Transverse colon (tissue), 4 donors: Measurements from ENCODE around the gene ZNHIT3. TPM values are rescaled to one million over a fixed set of nuclear protein-coding genes. Genes with fewer than 3 reads are reported as not detected.

Source experiments
- DNase-seq: peaks from one replicate; pipeline ENCODE4 v3.0.0-alpha.2; 2019
- H3K27ac ChIP-seq, 4 donors: fragments of 200-600 bp; sonication (generic); 2 replicates each; pipeline ENCODE4 v1.5.1; 2016 to 2018; ENCODE audit warnings: inconsistent platforms in 4 of 4
- H3K27me3 ChIP-seq: fragments of 200-600 bp; sonication (generic); 2 replicates; pipeline ENCODE4 v1.5.1; 2017; ENCODE audit warnings: inconsistent platforms
- H3K36me3 ChIP-seq, 4 donors: fragments of 200-600 bp; sonication (generic); 2 replicates each; pipeline ENCODE4 v1.5.1; 2017 to 2019; ENCODE audit warnings: inconsistent platforms in 4 of 4
- H3K4me1 ChIP-seq, 4 donors: fragments of 200-600 bp; sonication (generic); 2 replicates each; pipeline ENCODE4 v1.5.1; 2017 to 2020; ENCODE audit warnings: inconsistent platforms in 4 of 4
- H3K4me3 ChIP-seq, 4 donors: fragments of 200-600 bp; sonication (generic); 1 replicate in 1 of 4; 2 replicates in 3 of 4; pipeline versions ENCODE4 v1.5.1 to v1.6.1; 2017 to 2019; ENCODE audit warnings: inconsistent platforms in 4 of 4
- H3K9me3 ChIP-seq, 2 donors: fragments of 200-600 bp; sonication (generic); 2 replicates each; pipeline ENCODE4 v1.5.1; 2017 to 2019; ENCODE audit warnings: inconsistent platforms in 2 of 2
- EP300 ChIP-seq: sonication (generic); formaldehyde crosslinking; IDR thresholded peaks from one replicate; pipeline ENCODE4 v1.6.1; 2017; ENCODE audit warnings: antibody characterized with exemption, low read depth
- POLR2A ChIP-seq: fragments of 450-650 bp; IDR thresholded peaks from one replicate; pipeline ENCODE4 v1.6.1; 2016; ENCODE audit warnings: antibody characterized with exemption, mild to moderate bottlenecking, moderate library complexity
- POLR2AphosphoS5 ChIP-seq, 3 donors: sonication (generic); formaldehyde crosslinking; IDR thresholded peaks; one replicate each; pipeline ENCODE4 v1.6.1; 2016; ENCODE audit warnings: antibody characterized with exemption in 3 of 3
- WGBS, 2 donors: methylation state at CpG; one replicate each; pipeline ENCODE4 v1.1.5; 2018; ENCODE audit warnings: low coverage in 1 of 2; 5-methylcytosine and 5-hydroxymethylcytosine counted together
- in situ Hi-C, 4 donors: fragments of 200-750 bp; cut with MboI; loops; one replicate each; pipeline versions ENCODE4 v1.15.0 to v1.15.1; 2017; ENCODE audit warnings: low sequenced_read_pairs in 3 of 4, low pct_ligation_motif_present in 1 of 4, low pct_unique_long_range_greater_than_20kb in 1 of 4
- intact Hi-C: fragments of 100-400 bp; cut with DNase I; formaldehyde crosslinking; loops from one replicate; pipeline ENCODE4 v1.15.1; 2023; ENCODE audit warnings: low total_unique reads
- total RNA-seq, 4 donors: library from RNA; depleted of rRNA; stranded (reverse); fragments of >200 nt; gene quantifications; one replicate each; pipeline ENCODE4 v1.1.0, GENCODE V29; 2016
- TF ChIP-seq, protein P1 (sequence below), 5 experiments: fragments of 200-600 bp in 3 of 5; fragments of 450-650 bp in 2 of 5; sonication (generic) in 3 of 5; IDR thresholded peaks; 1 replicate in 2 of 5; 2 replicates in 3 of 5; pipeline ENCODE4 v1.5.1; 2016 to 2017; ENCODE audit warnings: antibody characterized with exemption in 5 of 5, inconsistent platforms in 3 of 5, mild to moderate bottlenecking in 2 of 5, moderate library complexity in 1 of 5

Gene ZNHIT3
- total RNA-seq, 4 donors from 2014 or later: 6.7 to 38.6 (median 27.2) TPM

GRCh38 chr17:36501963-36502362, 15.5 kb downstream of the ZNHIT3 start:
- intact Hi-C loops (no loop called here), in situ Hi-C loops (no loop called here)
- Histone ChIP-seq H3K27ac (no peak overlapping the region), H3K27me3 (no peaks in the 10 kb centered on the region), H3K4me3 (no peak overlapping the region), H3K9me3 (no peaks in the 10 kb centered on the region), H3K36me3 (peaks cover 0 to 23% (median 8%) of the 10 kb centered on the region in 4 donors), H3K4me1 (no peaks in the 10 kb centered on the region)
- TF ChIP-seq POLR2A: no peak
- no peak for TF ChIP-seq POLR2AphosphoS5 (IDR thresholded peaks at IDR 0.05)
- no peak for TF ChIP-seq EP300
- TF ChIP-seq, protein P1, sequence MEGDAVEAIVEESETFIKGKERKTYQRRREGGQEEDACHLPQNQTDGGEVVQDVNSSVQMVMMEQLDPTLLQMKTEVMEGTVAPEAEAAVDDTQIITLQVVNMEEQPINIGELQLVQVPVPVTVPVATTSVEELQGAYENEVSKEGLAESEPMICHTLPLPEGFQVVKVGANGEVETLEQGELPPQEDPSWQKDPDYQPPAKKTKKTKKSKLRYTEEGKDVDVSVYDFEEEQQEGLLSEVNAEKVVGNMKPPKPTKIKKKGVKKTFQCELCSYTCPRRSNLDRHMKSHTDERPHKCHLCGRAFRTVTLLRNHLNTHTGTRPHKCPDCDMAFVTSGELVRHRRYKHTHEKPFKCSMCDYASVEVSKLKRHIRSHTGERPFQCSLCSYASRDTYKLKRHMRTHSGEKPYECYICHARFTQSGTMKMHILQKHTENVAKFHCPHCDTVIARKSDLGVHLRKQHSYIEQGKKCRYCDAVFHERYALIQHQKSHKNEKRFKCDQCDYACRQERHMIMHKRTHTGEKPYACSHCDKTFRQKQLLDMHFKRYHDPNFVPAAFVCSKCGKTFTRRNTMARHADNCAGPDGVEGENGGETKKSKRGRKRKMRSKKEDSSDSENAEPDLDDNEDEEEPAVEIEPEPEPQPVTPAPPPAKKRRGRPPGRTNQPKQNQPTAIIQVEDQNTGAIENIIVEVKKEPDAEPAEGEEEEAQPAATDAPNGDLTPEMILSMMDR (IDR thresholded peaks at IDR 0.05): no peak
- 92 to 100% methylated on average over 2 to 6 of the region's 6 CpGs for WGBS, 2 donors
- no peak for DNase-seq

- H3K4me3 ChIP-seq: no peak overlapping the region
- WGBS, 2 donors: 92% methylated on average over 7 of the region's 7 CpGs; no CpG with 5 or more reads in 1 of the 2 donors
- H3K27me3 ChIP-seq: no peaks in the 10 kb centered on the region
- H3K27ac ChIP-seq: no peak overlapping the region
- DNase-seq: no peak
- intact Hi-C loops: no loop called here
- peaks cover 0 to 15% (median 2%) of the 10 kb centered on the region in 4 donors for H3K36me3 ChIP-seq
- H3K4me1 ChIP-seq: no peaks in the 10 kb centered on the region
- no peak for TF ChIP-seq POLR2A
- TF ChIP-seq POLR2AphosphoS5 (IDR thresholded peaks at IDR 0.05): no peak
- TF ChIP-seq, protein P1 (IDR thresholded peaks at IDR 0.05): no peak
- no peak for TF ChIP-seq EP300
- no peaks in the 10 kb centered on the region for H3K9me3 ChIP-seq
- in situ Hi-C loops: no loop called here
Observed at GRCh38 chr17:36503456-36504155, 17.1 kb downstream of the ZNHIT3 start.

DNA sequence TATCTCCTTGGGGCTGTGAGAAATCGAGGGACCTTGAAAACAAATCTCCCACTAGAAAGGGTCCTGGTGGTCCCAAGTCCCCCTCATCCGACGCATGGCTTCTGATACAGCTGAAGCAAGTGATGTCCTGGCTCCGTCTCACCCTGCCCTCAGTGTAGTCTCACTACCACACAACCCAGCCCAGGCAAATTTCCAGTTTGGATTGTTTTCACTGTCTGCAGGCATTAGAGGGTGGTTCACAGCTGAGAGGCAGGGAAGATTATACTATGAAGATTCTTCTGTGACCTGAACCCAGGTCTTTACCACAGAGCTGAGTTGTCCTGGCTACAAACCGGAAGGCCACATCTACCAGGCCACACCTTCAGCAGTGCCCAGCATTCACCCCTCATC, 17.7 kb downstream of the ZNHIT3 start:
- WGBS, 2 donors: 99% methylated on average over 4 of the region's 5 CpGs; no CpG with 5 or more reads in 1 of the 2 donors
- H3K4me3 ChIP-seq: no peak overlapping the region
- intact Hi-C loops: no loop called here

DNA sequence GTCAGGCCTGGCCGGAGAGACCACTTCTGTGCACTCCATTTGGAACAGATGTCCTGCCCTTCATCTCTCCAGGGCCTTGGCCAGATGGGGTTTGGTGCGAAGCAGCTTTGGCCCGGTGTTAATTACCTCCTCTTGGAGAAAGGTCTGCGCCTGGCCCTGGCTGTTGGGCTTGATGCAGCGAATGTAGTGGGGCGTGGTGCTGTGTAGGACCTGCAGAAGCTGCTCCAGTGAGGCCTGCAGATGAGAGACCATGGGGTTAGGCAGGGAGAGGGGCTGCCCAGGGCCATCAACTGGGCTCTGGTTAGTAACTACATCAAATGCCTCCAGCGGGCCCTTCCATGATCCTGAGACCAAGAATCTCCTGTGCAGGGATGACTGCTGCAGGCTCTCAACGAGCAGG, 18.7 kb downstream of the ZNHIT3 start:
- no peaks in the 10 kb centered on the region for H3K9me3 ChIP-seq
- H3K27me3 ChIP-seq: no peaks in the 10 kb centered on the region
- H3K4me3 ChIP-seq: no peak overlapping the region
- no peak overlapping the region for H3K27ac ChIP-seq
- no peaks in the 10 kb centered on the region for H3K4me1 ChIP-seq
- whole genome bisulfite sequencing, 2 donors: 97% methylated on average over 7 of the region's 8 CpGs; no CpG with 5 or more reads in 1 of the 2 donors
- no peak for DNase-seq
- H3K36me3 ChIP-seq: peaks cover 0 to 9% (median 0%) of the 10 kb centered on the region in 4 donors
- in situ Hi-C loops: no loop called here
- TF ChIP-seq EP300 (no peak), POLR2A (no peak), POLR2AphosphoS5 (IDR thresholded peaks at IDR 0.05) (no peak)
- TF ChIP-seq, protein P1 (IDR thresholded peaks at IDR 0.05): no peak
- intact Hi-C loops: no loop called here

More for the DNA sequence above, 17.7 kb downstream of the ZNHIT3 start:
- Histone ChIP-seq H3K9me3 (no peaks in the 10 kb centered on the region), H3K4me1 (no peaks in the 10 kb centered on the region), H3K27me3 (no peaks in the 10 kb centered on the region), H3K36me3 (peaks cover 0 to 9% (median 0%) of the 10 kb centered on the region in 4 donors), H3K27ac (no peak overlapping the region)
- TF ChIP-seq POLR2AphosphoS5 (IDR thresholded peaks at IDR 0.05) (no peak), EP300 (no peak), POLR2A (no peak)
- DNase-seq: no peak
- in situ Hi-C loops: no loop called here
